B cell (primary cell): ENCODE measurements around the gene CSTF1.

Source experiments
- CTCF ChIP-seq: fragments of 200-600 bp; IDR thresholded peaks from one replicate; pipeline ENCODE4 v1.8.0; 2022; ENCODE audit warnings: antibody characterized with exemption, mild to moderate bottlenecking
- EZH2 ChIP-seq: IDR thresholded peaks from 2 replicates; pipeline ENCODE4 v1.6.1; 2012; ENCODE audit warnings: borderline replicate concordance, low read depth, mild to moderate bottlenecking, moderate library complexity, low read length; ENCODE audit not compliant: insufficient read depth, poor library complexity, severe bottlenecking

DNA sequence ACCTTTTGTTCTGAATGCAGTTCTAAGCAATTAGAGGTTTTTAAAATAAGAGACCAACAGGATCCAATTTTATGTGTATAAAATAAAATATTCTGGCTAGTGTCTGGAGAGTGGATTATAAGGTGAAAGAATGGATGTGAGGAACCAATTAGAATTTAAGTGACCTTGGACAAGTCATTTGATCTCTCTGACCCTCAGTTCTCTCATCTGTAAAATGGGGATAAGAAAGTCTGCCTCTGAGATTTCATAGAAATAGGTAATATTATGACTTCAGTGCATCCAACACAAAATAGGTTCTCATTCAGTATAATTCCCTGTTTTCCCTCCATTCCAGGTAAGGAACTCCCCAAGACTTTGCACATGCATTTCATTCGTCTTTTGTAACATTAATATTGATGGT, 38.5 kb downstream of the CSTF1 start:
- TF ChIP-seq CTCF (no peak), EZH2 (no peak)
